HEK293T (cell line): Measurements from ENCODE around the gene MYH6.

Experiments
- ARNT ChIP-seq: fragments of 450-650 bp; IDR thresholded peaks from 2 replicates; pipeline ENCODE4 v1.6.1; 2017; ENCODE audit warnings: mild to moderate bottlenecking
- FOXA1 ChIP-seq: fragments of 450-650 bp; IDR thresholded peaks from 2 replicates; pipeline ENCODE4 v1.6.1; 2016; ENCODE audit warnings: mild to moderate bottlenecking
- FOXM1 ChIP-seq: fragments of 450-650 bp; IDR thresholded peaks from 2 replicates; pipeline ENCODE4 v1.6.1; 2017; ENCODE audit warnings: mild to moderate bottlenecking, borderline replicate concordance
- HDGF ChIP-seq: fragments of 450-650 bp; IDR thresholded peaks from 2 replicates; pipeline ENCODE4 v1.6.1; 2017; ENCODE audit warnings: antibody characterized with exemption, borderline replicate concordance
- LEF1 ChIP-seq: fragments of 450-650 bp; IDR thresholded peaks from 2 replicates; pipeline ENCODE4 v1.6.1; 2017; ENCODE audit warnings: mild to moderate bottlenecking, borderline replicate concordance
- NFRKB ChIP-seq: fragments of 450-650 bp; IDR thresholded peaks from 2 replicates; pipeline ENCODE4 v1.6.1; 2016; ENCODE audit warnings: mild to moderate bottlenecking, moderate library complexity
- SUZ12 ChIP-seq: fragments of 450-650 bp; IDR thresholded peaks from 2 replicates; pipeline ENCODE4 v1.6.1; 2016; ENCODE audit warnings: mild to moderate bottlenecking
- TARDBP ChIP-seq: fragments of 450-650 bp; IDR thresholded peaks from 2 replicates; pipeline ENCODE4 v1.6.1; 2016
- ZNF384 ChIP-seq: fragments of 450-650 bp; IDR thresholded peaks from 2 replicates; pipeline ENCODE4 v1.6.1; 2016
- TF ChIP-seq, protein P1 (sequence below): fragments of 450-650 bp; IDR thresholded peaks from 2 replicates; pipeline ENCODE4 v1.6.1; 2016

DNA sequence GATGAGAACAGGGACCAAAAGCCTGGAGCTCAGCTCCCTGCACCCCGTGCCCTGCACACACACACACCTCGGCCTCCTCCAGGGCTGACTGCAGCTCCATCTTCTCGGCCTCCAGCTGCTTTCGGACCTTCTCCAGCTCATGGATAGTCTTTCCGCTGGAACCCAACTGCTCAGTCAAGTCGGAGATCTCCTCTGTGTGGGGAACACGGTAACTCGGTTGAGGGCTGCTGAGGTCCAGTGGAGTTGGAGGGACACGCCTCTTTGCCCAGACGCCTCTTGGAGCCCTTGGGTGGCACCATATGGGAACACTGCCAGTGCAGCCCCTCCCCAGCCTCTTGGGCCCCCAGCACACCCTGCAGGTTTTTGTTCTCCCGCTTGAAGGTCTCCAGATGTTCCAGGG lies 8.7 kb upstream of the MYH6 start:
- no peak for TF ChIP-seq ARNT
- TF ChIP-seq LEF1 = no peak
- no peak for TF ChIP-seq ZNF384
- no peak for TF ChIP-seq FOXA1
- no peak for TF ChIP-seq FOXM1
- TF ChIP-seq TARDBP = no peak
- TF ChIP-seq, protein P1, sequence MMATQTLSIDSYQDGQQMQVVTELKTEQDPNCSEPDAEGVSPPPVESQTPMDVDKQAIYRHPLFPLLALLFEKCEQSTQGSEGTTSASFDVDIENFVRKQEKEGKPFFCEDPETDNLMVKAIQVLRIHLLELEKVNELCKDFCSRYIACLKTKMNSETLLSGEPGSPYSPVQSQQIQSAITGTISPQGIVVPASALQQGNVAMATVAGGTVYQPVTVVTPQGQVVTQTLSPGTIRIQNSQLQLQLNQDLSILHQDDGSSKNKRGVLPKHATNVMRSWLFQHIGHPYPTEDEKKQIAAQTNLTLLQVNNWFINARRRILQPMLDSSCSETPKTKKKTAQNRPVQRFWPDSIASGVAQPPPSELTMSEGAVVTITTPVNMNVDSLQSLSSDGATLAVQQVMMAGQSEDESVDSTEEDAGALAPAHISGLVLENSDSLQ = no peak
- no peak for TF ChIP-seq SUZ12
- no peak for TF ChIP-seq NFRKB
- TF ChIP-seq HDGF = no peak
